GM20000 (cell line): ENCODE data around the gene RSPH6A.

ENCODE experiments used
- DNase-seq: peaks from one replicate; pipeline ENCODE4 v3.0.0; 2012; ENCODE audit warnings: low spot score
- TF ChIP-seq, protein P1 (sequence below): IDR thresholded peaks from 2 replicates; pipeline ENCODE4 v1.5.1; 2012; ENCODE audit warnings: mild to moderate bottlenecking, control low read depth; ENCODE audit errors: extremely low read depth, missing control alignments

The RSPH6A gene

GRCh38 chr19:45766869-45767346 is 48.2 kb downstream of the RSPH6A start:
- no peak for DNase-seq
- TF ChIP-seq, protein P1, sequence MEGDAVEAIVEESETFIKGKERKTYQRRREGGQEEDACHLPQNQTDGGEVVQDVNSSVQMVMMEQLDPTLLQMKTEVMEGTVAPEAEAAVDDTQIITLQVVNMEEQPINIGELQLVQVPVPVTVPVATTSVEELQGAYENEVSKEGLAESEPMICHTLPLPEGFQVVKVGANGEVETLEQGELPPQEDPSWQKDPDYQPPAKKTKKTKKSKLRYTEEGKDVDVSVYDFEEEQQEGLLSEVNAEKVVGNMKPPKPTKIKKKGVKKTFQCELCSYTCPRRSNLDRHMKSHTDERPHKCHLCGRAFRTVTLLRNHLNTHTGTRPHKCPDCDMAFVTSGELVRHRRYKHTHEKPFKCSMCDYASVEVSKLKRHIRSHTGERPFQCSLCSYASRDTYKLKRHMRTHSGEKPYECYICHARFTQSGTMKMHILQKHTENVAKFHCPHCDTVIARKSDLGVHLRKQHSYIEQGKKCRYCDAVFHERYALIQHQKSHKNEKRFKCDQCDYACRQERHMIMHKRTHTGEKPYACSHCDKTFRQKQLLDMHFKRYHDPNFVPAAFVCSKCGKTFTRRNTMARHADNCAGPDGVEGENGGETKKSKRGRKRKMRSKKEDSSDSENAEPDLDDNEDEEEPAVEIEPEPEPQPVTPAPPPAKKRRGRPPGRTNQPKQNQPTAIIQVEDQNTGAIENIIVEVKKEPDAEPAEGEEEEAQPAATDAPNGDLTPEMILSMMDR: no peak

DNA sequence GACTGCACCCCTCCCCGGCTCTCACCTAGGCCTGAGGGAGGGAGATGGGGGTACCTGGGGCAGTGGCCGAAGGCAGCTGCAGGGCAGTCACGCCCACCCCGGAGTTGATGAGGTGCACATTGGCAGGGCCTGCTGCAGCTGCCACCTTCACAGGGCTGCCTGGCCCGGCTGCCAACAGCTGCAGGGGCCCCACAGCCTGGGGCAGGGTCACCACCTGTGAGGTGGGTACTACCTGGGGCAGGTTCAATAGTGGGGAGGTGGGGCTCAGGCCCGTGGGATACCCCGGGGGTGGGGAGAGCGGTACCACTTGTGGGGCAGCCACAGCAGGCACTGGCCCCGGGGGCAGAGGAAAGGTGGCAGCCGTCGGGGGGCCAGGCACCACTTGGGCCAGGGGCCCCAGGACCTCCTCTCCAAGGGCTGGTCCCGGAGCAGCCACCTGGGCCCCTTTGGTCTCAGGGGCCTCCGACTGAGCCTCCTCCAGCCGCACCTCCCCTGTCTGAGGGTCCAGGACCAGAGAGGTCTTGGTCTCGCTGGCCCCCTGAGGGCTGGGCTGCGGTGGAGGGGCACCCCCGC is 48.7 kb downstream of the RSPH6A start:
- TF ChIP-seq, protein P1: no peak
- no peak for DNase-seq

DNA sequence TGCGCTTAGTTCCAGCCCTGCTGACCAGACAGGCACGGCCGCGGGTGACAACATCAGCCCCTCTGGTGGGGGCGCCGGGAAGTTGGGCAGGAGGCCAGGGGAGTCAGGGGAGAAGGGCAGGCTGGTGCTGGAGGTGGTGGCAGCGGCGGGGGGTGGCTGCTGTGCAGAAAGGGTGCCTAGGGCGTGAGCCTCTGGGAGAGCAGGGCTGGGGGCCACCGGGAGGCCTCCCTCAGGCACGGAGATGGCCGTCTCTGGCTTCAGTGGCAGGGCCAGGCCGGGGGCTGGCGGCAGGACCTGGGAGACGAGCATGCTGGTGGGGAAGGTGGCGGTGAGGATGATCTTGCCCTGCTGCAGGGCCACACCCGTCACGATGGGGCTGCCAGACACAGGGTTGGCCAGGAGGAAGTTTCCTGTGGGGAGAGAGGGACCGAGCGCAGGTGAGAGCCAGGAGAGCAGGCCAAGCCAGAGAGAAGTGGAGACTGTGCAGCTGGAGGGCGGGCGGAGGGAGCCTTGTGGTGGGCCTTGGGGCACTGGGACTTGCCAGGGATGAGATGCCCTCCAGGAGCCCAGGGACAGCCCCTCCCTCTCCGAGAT is 49.3 kb downstream of the RSPH6A start:
- TF ChIP-seq, protein P1: no peak
- no peak for DNase-seq

DNA sequence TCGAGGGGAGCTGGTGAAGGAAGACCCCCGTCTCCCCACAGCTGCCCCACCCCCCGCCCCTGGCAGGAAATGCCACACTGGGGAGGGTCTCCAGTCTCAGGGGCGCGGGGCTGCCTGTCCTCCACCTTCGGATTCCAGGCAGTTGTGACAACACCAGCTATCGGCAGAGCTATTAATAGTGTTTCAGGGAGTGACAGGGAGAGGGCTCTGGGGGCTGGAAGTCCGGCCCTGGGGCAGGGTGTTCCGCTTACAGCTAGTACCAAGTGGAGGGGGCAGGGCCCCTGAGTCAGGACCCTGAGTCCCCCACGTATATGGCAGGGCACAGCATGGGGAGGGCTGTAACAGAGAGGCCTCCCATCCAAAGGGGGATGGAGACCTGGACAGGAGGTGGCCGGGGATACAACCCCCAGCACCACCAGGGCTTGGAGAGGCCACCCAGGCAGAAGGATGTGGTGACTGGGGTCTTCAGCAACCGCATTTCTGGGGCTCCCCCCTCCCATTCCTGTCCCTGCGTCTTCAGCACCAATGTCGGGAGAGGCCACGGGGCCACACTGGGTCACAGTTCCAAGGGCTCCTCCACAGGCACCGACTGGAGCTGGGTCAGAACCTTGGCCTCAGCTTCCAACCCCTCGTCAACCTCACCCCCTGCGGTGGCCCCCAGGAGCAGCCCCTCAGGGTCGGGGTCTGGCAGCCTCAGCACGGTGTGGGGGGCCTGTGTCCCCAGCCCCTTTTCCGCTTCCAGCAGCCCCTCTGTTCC is 50.0 kb downstream of the RSPH6A start:
- no peak for DNase-seq
- TF ChIP-seq, protein P1: no peak

DNA sequence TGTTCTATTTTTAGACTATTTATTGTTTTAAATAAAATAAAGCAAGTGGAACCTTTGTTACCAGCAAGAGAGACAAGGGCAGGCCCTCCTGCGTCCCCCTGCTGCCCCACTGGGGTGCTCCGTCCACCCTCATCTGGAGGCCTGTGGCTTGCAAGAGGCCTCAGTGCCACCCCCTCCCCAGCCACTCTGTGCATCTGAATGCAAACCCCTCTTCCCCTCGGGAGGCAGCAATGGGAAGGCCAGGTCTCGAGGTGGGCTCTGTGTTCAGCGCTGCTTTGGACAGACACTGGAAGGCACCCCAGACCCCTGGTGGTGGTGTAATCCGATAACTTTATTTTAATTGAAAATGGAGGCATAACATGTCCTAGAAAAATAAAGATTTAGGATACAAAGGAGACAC is 50.6 kb downstream of the RSPH6A start:
- TF ChIP-seq, protein P1: no peak
- no peak for DNase-seq

- TF ChIP-seq, protein P1: no peak
- no peak for DNase-seq
Observed at GRCh38 chr19:45763691-45764294, 51.3 kb downstream of the RSPH6A start.
